ENCODE data around the gene ZC3H7A.
"Not testable (repeated sequence)": the region's sequence is repeated elsewhere in the genome, so short reads cannot be mapped to it uniquely, and the experiment has no call there.

ZC3H7A gene

DNA sequence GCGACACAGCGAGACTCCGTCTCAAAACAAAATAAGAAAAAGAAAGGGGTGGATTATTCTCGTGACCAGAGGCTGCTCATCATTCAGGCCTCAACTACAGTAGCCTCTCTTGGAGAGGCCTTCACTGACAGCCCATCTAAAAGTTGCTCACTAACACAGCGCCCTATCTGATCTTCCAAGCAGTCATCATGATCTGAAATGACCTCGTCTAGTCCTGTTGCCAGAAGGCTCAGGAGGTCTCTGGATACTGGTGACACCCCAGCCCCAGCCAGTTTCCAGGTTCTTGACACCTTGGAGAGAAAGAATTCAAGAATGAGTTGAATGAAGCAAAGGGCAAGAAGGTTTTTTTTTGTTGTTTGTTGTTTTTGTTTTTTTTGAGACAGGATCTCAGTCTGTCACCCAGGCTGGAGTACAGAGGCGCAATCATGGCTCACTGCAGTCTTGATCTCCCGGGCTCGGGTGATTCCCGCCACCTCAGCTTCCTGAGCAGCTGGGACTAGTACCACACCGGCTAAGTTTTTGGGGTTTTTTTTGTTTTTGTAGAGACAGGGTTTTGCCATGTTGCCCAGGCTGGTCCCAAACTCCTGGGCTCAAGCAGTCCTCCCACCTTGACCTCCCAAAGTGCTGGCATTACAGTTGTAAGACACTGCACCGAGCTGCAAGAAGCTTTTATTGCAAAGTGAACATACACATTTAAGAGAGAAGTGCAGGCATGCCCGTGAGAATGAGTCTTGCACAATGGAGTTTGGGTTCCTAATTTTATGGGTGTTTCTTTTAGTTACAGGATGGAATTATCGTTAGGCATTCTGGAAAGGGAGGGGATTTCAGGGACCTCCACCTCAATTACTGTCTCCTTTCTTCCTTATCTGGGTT, 2.7 kb upstream of the ZC3H7A start:
- DNase-seq, result no peak

DNA sequence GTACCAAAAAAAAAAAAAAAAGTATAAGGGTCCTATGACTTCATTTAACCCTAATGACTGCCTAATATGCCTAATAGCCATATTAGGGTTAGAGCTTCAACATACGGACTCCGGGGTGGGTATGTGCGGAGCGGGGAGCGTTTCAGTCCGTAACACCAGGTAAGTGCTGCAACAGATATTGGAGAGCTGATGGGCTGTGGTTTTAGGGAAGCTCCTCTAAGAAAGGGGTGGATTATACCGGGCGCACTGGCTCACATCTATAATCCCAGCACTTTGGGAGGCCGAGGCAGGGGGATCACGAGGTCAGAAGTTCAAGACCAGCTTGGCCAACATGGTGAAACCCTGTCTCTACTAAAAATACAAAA, 1.9 kb upstream of the ZC3H7A start:
- no peak for DNase-seq

DNA sequence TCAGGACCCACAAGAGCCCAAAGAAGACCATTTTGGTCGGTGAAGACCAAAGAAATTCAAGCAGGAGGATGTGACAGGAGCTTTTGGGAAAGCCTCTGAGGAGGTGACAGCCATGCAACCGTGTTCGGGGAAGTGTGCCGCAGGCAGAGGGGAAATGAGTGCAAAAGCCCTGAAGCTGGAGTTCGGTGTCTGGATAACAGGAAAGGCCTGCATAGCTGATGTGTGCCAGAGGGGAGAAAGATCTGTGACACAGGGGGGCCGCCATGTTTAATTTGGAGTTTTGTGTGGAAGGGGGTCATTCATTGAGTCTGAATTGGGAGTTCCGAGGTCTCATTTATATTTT, 870 bp upstream of the ZC3H7A start:
- no peak for DNase-seq

DNA sequence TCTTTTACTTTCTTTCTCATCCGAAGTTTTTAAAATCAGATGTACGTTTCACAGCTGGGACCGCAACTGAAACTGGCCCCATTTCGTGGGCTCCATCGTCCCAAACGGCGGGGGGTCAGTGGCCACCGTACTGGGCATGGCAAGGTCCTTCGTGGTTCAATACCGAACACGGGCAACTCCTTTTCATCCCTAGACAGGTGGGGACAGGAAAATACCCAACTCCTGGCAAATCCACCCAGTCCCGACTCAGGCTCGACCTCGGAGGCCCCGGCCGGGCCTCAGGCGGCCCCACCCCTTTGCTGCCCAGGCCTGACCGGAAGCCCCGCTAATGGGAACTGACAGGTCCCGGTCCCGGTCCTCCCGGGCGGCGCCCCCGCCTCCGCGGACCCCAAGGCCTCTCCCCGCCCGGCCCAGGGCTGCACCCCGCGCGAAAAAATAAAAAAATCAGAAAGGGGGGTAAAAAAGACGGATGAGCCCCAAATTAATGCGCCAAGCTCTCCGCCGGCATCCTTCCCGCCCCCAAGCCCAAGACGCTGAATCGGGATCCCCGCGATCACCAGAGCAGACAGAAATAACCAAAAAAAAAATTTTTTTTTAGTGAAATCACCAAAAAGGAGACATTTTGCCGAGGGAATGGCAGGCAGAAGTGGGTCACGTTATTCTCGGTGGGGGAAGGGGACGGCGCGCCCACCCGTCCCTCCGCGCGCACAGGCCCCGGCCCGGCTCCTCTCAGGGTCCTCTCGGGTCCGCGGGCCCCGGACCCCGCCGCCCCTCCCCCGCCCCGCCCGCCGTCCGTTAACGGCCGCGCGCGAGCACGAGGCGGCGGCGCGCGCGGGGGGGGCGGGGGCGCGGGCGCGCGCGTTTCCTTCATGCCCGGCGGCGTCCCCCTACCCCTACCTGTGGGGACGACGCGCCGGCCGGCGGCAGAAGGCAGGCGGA, 562 bp downstream of the ZC3H7A start:
- no peak for DNase-seq

DNA sequence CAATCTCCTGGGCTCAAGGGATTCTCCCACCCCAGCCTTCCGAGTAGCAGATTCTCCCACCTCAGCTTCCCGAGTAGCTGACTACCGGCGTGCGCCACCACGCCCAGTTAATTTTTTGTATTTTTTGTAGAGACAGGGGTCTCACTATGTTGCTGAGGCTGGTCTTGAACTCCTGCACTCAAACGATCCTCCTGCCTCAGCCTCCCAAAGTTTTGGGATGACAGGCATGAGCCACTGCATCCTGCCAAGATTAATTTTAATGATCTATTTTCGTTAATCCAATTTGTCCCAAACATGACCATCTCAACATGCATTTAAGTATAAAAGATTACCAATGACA, 1.2 kb downstream of the ZC3H7A start:
- no peak for DNase-seq

DNA sequence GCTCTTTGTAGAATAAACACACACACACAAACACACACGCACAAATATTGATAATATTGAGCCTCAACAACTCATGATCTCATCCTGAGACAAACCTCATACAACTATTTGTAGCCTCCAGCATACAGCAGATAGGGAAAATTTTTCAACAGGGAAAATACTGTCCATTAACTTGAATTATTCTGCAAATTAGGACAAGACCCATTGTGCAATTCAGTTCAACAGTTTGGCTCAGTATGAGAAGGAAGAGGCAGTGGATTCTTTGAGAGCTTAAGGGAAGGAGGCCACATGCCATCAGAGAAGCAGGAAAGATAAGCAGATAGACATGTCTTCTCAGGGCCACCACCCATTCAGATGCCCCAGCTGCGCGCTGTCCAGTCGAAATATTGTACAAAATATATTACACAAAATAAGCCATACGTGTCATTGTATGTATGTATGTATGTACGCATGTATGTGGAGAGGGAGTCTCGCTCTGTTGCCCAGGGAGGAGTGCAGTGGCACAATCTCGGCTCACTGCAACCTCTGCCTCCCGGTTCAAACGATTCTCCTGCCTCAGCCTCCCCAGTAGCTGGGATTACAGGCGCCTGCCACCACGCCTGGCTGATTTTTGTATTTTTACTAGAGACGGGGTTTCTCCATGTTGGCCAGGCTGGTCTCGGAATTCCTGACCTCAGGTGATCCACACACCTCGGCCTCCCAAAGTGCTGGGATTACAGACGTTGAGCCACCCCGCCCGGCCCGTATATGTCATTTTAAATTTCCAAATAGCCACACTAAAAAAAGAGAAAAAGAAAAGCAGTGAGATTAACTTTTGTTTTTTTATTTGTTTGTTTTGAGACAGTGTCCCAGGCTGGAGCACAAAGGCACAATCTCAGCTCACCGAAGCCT, 1.8 kb downstream of the ZC3H7A start:
- no peak for DNase-seq

DNA sequence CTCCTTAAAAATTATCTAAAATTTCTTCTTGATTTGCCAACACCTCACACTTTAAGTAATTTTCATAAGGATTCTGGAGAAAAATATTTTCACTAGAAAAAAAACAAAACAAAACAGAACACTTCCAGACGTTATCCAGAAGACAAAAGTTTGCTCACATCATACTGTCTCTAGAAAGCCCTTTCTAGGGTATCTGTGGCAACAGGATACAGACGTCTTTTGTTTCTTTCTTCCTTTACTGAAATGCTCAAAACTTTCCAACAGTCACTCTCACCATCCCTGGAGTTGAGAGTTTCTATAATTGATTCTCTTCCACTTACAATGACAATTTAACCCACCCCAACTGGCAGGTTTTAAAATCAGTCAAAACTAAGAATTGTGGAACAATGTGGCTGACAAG, 2.6 kb downstream of the ZC3H7A start:
- no peak for DNase-seq

DNA sequence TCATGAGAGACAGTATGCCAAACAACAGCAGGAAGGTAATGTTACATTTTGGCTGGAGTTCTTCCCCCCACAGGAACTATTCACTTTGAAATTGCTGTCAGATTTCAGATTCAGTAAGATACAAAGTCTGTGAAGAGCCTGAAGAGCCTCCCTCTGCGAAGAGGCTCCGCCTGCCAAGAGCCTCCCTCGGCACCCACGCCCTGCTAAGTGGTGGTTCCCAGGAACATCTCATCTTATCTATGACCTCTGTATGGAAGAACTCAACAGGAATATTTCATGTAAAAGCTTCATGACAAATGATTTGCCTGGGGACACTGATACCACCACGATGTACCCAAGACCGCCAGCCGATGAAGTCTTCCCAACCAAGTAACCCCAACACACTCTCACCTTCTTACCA, 3.2 kb downstream of the ZC3H7A start:
- DNase-seq, result no peak

DNA sequence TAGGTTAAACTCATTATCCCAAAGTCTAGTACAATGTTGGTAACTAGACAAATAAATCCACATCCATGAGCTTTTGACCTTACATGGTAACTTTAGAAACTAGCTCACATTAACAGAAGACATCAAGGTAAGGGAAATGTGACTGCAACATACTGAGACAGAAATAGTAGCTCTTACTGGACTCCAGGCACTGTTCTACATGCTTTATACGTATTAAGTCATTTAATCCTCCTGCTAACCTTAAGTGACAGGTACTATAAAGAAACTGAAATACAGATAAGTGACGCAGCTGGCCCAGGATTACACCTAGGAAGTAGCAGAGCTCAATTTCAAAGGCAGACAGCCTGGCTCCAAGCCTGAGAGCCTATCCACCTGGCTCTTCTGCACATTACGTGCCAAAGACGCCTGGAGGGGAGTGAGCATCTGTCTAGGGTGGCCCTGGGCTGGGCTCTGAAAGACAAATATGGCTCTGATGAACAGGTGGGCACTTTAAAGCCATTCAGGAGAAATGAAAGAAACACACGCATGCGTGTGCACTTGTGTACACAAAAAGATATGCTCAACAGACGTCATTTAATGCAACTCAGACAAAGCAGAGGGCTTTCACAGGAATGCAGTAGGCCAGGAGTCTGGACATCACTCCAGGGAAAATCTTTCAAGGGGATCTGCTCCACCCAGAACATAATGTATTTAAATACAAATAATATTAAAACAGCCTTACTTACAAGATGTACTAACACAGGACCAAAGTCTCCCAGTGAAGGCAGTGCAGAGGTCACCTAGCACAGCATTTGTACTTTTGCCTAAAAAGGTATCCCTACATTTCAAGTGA, 4.4 kb downstream of the ZC3H7A start:
- peak; percentile 81 for DNase-seq

DNA sequence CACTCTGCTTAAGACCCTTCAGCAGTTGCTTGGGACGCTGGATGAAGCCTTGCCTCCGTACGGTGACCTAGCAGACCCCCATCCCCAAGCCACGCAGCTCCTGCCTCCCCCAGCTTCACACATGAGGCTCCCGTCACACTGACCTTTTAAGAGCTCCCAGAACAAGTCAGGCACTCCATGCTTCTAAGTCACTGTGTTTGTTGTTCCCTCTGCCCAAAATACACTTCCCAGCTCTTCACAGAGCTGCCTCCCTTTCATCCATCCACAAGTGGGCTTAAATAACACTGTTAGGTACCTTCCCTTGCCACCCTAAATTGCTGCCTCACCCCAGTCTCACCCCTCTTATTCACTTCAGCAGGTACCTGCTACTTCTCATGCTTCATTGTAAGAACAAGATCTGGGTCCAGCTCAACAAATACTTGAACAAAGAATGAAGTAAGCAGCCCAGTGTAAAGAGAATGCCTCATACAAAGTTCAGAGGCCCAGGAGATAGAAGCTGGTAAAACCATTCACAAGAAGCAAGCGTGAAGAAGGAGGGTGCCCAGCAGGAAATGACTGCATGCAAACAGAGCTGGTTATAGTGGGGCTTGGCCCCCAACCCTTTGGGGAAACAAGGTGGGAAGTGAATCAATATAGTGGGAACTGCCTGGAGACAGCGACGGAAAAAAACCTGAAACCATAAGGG, 5.8 kb downstream of the ZC3H7A start:
- DNase-seq, result peak; percentile 44

DNA sequence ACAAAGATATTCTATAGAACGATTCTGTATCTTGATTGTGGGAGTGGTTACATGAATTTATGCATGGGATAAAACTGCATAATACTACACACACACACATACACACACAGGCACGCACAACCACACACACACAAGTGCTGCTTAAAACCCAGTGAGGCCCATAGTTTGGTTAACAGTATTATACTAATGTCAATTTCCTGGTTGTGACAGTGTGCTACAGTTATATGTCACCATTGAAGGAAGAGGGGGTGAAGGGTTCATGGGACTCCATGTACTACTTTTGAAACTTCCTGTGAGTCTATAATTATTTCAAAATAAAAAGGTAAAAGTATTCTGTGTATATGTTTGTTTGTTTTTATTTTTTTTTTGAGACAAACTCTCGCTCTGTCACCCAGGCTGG, 8.1 kb downstream of the ZC3H7A start:
- no peak for DNase-seq

DNA sequence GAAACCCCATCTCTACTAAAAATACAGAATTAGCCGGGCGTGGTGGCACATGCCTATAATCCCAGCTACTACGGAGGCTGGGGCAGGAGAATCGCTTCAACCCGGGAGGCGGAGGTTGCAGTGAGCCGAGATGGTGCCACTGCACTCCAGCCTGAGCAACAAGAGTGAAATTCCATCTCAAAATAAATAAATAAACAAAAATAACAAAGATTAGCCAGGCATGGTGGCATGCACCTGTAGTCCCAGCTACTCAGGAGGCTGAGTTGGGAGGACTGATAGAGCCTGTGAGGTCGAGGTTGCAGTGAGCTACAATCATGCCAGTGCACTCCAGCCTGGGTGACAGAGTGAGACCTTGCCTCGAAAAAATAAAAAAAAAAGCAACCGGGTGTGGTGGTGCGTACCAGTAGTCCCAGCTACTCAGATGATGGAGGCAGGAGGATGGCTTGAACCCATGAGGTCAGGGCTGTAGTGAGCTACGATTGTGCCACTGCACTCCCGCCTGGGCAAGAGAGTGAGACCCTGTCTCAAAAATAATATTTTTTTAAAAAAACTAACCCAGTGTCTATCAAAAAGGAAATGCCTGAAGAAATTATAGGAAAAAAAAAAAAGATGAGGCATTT, 12.0 kb downstream of the ZC3H7A start:
- not testable (repeated sequence) for DNase-seq

DNA sequence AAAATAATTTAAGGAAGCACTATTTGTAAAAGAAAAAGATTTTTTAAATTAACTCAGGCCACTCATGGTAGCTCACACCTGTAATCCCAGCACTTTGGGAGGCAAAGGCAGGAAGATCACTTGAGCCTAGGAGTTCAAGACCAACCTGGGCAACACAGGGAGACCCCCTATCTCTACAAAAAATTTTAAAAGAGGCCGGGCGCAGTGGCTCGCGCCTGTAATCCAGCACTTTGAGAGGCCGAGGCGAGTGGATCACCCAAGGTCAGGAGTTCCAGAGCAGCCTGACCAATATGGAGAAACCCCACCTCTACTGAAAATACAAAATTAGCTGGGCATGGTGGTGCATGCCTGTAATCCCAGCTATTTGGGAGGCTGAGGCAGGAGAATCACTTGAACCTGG, 12.7 kb downstream of the ZC3H7A start:
- not testable (repeated sequence) for DNase-seq

DNA sequence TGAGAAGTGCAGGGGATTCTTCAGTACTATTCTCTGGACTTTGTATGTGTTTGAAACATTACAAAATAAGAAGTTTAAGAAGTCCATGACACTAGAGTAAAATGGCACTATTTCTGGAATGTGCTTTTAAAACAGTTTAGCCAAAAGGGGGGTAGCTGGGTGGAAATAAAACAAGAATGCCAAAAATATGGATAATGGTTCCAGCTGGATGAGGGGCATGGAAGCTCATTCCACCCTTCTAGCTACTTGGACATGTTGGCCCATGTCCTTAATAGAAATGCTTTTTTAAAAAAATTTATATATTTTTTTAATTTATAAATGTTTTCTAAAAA, 13.1 kb downstream of the ZC3H7A start:
- no peak for DNase-seq

DNA sequence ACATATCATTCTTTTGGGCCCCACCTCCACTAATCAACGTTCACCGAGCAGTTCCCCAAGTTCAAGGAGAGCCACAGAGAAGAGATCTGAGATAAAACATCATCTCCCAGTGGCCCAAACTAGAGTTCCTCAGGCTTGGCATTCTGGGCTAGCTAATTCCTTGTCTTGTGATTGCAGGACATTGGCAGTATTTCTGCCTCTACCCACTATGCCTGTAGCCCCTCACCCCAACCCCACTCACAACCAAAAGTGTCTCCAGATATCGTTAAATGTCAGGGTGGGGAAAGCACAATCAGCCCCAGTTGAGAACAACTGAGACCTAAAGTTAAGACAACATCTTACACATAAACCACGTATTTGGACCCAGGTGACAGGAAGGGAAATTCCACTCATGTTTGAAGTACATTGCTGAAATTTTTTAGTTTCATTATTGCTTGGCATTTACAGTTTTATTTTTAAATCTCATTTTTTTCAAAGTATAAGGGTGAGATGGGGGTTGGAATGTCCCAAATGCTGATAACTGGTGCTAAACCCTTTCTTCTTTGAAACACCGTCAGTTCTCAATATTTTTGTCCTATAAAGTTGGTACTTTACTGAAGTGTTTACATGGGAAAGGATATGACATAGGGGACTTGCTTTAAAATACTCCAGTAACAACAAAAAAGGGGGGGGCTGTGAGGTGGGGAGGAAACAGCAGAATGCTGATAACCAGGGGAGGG, 13.6 kb downstream of the ZC3H7A start:
- no peak for DNase-seq

DNA sequence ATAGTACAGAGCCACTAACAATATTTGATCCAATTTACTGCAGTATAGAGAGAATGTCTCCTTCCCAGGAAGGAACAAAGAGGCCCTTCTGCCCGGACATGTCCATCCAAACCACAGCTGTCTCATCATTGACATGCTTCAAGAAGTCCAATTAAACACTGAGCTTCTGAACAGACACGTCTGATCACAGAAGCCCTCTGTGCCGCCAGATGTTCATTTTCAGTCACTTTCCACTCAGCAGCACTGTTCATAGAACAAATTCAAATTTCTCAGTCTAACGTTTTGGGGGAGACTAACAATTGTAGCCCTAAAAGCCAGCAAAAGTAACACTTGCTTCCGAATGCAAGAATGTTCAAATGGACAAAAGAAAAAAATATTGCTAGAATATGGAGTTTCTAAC, 15.3 kb downstream of the ZC3H7A start:
- DNase-seq, result no peak

DNA sequence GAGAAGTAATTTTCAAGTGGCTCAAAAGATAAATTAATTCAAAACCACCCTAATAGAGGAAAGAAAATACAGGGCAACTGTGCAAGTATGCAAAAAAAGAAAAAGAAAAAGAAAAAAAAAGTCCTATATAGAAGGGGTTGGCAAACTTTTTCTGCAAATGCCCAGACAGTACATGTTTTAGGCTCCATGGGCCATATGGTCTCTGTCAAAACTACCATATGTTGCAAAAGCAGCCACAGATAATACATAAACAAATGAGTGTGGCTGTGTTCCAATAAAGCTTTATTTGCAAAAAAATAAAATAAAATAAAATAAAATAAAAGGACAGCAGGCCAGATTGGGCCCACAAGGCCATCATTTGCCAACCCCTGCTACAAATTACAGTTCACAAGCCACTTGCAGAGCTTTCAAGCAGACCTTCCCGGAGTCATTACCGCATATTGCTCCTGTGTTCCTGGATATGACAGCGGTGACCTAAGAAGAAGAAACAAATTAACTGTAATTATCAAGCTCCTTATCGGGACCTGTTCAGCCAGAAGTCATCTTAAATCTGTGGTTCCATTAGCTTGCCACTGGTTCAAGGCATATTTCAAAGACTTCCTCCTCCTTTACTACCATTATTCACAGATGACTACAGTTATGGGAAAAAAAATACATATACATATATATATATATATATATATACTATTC, 15.9 kb downstream of the ZC3H7A start:
- DNase-seq, result no peak

DNA sequence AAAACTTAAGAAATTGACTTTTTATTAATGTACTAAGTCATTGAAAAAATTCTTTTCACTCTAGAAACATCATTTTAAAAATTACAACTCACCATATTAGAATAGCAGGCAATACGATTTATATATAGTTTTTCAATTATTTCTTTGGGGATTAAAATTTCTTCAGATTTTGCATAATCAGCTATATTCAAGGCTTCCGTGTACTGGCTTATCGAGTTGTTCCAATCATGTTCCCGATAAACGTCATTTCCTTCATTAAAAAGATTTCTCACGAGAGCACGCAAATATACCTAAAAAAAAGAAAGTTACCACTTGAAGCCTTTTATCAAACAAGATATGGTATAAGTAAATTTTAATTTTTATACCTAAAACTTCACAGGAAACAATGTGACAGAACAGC, 18.0 kb downstream of the ZC3H7A start:
- DNase-seq, result no peak

DNA sequence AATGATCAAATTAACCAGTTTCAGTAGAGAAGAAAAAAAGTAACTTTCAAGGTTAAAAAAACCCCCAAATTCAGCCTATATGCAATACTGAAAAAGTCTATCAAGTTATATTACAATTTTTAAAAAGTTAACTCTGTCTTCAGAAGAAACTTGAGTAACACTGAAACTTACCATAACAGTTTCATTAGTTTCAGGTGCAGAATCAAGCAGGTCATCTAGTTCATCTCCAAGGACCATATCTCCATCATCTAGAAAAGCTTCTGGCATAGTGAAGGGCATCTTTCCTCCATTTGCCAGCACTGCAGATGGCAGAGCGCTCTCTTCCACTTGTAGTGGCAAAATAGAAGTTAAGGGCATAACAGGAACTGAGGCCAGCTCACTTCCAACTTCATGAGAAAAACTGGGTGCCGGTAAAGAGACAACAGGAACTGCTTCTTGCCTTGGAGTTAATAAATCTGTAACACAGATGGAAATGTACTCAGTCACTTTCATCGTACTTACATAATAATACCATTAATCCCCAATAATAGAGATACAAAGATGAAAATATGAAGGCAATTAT, 22.9 kb downstream of the ZC3H7A start:
- DNase-seq, result no peak

DNA sequence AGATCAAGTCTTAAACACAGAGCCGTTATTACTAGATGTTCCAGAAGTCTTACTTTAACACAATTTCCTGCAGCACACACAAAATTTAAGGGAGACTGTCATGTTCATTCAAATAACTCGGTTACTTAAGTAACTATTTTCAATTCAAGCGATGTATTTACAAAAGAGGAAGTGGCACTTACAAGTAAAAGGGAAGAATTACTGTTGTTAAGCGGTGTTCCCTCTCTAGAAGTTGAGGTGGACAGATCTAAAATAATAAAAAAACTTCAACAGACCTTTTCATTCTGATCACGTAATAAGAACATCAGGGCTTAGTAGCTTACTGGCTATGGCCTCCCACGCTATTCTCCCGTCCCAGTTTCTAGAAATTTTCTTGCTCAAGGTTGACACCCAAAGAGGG, 28.2 kb downstream of the ZC3H7A start:
- DNase-seq, result no peak

Measured in NCI-H187 treated with DMSO at 0.1 percent for 48 hours (cell line).